ENCODE results near the gene MSH5. TPM values are rescaled to one million over a fixed set of nuclear protein-coding genes. Genes with fewer than 3 reads are reported as not detected.

The MSH5 gene
- total RNA-seq, 4 donors from 2014 or later = 4.0 to 6.4 (median 4.5) TPM

GRCh38 chr6:31811645-31812044 is 71.8 kb downstream of the MSH5 start:
- TF ChIP-seq, protein P1, sequence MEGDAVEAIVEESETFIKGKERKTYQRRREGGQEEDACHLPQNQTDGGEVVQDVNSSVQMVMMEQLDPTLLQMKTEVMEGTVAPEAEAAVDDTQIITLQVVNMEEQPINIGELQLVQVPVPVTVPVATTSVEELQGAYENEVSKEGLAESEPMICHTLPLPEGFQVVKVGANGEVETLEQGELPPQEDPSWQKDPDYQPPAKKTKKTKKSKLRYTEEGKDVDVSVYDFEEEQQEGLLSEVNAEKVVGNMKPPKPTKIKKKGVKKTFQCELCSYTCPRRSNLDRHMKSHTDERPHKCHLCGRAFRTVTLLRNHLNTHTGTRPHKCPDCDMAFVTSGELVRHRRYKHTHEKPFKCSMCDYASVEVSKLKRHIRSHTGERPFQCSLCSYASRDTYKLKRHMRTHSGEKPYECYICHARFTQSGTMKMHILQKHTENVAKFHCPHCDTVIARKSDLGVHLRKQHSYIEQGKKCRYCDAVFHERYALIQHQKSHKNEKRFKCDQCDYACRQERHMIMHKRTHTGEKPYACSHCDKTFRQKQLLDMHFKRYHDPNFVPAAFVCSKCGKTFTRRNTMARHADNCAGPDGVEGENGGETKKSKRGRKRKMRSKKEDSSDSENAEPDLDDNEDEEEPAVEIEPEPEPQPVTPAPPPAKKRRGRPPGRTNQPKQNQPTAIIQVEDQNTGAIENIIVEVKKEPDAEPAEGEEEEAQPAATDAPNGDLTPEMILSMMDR (IDR thresholded peaks at IDR 0.05) = no peak
- no peak for TF ChIP-seq POLR2A (IDR thresholded peaks at IDR 0.05; ENCODE audit: low read depth)
- TF ChIP-seq EP300 (IDR thresholded peaks at IDR 0.05) = no peak
- no peak for TF ChIP-seq POLR2AphosphoS5 (IDR thresholded peaks at IDR 0.05)

More at GRCh38 chr6:31811645-31812044, 71.8 kb downstream of the MSH5 start:
- intact Hi-C loops (cut with DNase I) = no loop called here
- H3K9me3 ChIP-seq = no peaks in the 10 kb centered on the region
- no peak overlapping the region for H3K4me3 ChIP-seq
- DNase-seq (ENCODE audit: extremely low spot score) = no peak
- no peaks in the 10 kb centered on the region for H3K27me3 ChIP-seq
- peaks cover 15 to 24% (median 23%) of the 10 kb centered on the region in 4 donors for H3K4me1 ChIP-seq
- no peak overlapping the region for H3K27ac ChIP-seq (replicated peaks in 1 of 4)
- WGBS = 97% methylated on average over 5 of the region's 12 CpGs
- peaks cover 0 to 6% (median 0%) of the 10 kb centered on the region in 4 donors for H3K36me3 ChIP-seq

Small RNA genes lying within 50 kb of the gene (small RNA-seq; reads per million reads assigned to genes)
- gene LY6G6D (0 reads per million in 3 donors), gene MIR4646 (0 to 0.17 (median 0) reads per million in 3 donors), gene MSH5-SAPCD1 (0 reads per million in 3 donors), gene RF00019 (0 reads per million in 3 donors), gene RNU6-850P (0 reads per million in 3 donors), gene SAPCD1 (0 reads per million in 3 donors)

Other genes with a start within 250 kb of the MSH5 start
- gene MICB, start 241.9 kb upstream of the MSH5 start, total RNA-seq = 1 to 10 TPM in 2 of 4 donors, under 1 TPM in 2; 0.46 to 2.9 (median 1.7) TPM
- not detected for gene MCCD1, start 211.0 kb upstream of the MSH5 start, total RNA-seq
- 100 to 1,000 TPM; 186 to 257 (median 213) TPM for gene DDX39B, start 198.0 kb upstream of the MSH5 start, total RNA-seq
- 1 to 10 TPM; 2.0 to 5.0 (median 2.2) TPM for gene ATP6V1G2, start 193.4 kb upstream of the MSH5 start, total RNA-seq
- gene NFKBIL1, start 192.4 kb upstream of the MSH5 start, total RNA-seq = 10 to 100 TPM; 24.4 to 42.6 (median 29.6) TPM
- gene LTA, start 167.7 kb upstream of the MSH5 start, total RNA-seq = not detected
- gene TNF, start 164.4 kb upstream of the MSH5 start, total RNA-seq = 1 to 10 TPM in 1 of 4 donors, under 1 TPM in 1, not detected in 2; 0.17 to 1.5 TPM
- 1 to 10 TPM in 1 of 4 donors, under 1 TPM in 1, not detected in 2; 0.57 to 1.5 TPM for gene LTB, start 157.6 kb upstream of the MSH5 start, total RNA-seq
- 1 to 10 TPM; 1.9 to 9.3 (median 6.8) TPM for gene LST1, start 153.7 kb upstream of the MSH5 start, total RNA-seq
- gene NCR3, start 147.0 kb upstream of the MSH5 start, total RNA-seq = not detected
- 10 to 100 TPM in 3 of 4 donors, 1 to 10 TPM in 1; 9.4 to 41.9 (median 14.4) TPM for gene AIF1, start 124.8 kb upstream of the MSH5 start, total RNA-seq
- gene PRRC2A, start 119.3 kb upstream of the MSH5 start, total RNA-seq = 100 to 1,000 TPM in 2 of 4 donors, 10 to 100 TPM in 2; 68.8 to 138 (median 89.2) TPM
- 100 to 1,000 TPM; 173 to 283 (median 217) TPM for gene BAG6, start 87.3 kb upstream of the MSH5 start, total RNA-seq
- gene APOM, start 84.1 kb upstream of the MSH5 start, total RNA-seq = 1 to 10 TPM; 1.5 to 3.3 (median 2.0) TPM
- gene C6orf47, start 79.2 kb upstream of the MSH5 start, total RNA-seq = 10 to 100 TPM; 24.5 to 39.6 (median 34.0) TPM
- gene GPANK1, start 75.0 kb upstream of the MSH5 start, total RNA-seq = 10 to 100 TPM; 15.8 to 21.0 (median 19.4) TPM
- gene CSNK2B, start 73.9 kb upstream of the MSH5 start, total RNA-seq = 100 to 1,000 TPM; 132 to 188 (median 153) TPM
- 1 to 10 TPM; 2.9 to 4.0 (median 3.2) TPM for gene LY6G5B, start 70.0 kb upstream of the MSH5 start, total RNA-seq
- 1 to 10 TPM in 2 of 4 donors, not detected in 2; 2.0 to 2.9 TPM for gene LY6G5C, start 58.9 kb upstream of the MSH5 start, total RNA-seq
- gene ABHD16A, start 36.7 kb upstream of the MSH5 start, total RNA-seq = 10 to 100 TPM; 44.9 to 57.9 (median 52.8) TPM
- gene LY6G6F, start 33.1 kb upstream of the MSH5 start, total RNA-seq = not detected
- not detected for gene LY6G6D, start 24.7 kb upstream of the MSH5 start, total RNA-seq
- gene LY6G6C, start 18.3 kb upstream of the MSH5 start, total RNA-seq = not detected
- not detected for gene MPIG6B, start 16.6 kb upstream of the MSH5 start, total RNA-seq
- 100 to 1,000 TPM in 2 of 4 donors, 10 to 100 TPM in 2; 78.1 to 119 (median 100) TPM for gene DDAH2, start 10.7 kb upstream of the MSH5 start, total RNA-seq
- 100 to 1,000 TPM; 208 to 379 (median 290) TPM for gene CLIC1, start 3.5 kb upstream of the MSH5 start, total RNA-seq
- gene SAPCD1, start 22.7 kb downstream of the MSH5 start, total RNA-seq = under 1 TPM in 1 of 4 donors, not detected in 3; 0.83 TPM
- gene VWA7, start 37.3 kb downstream of the MSH5 start, total RNA-seq = under 1 TPM in 3 of 4 donors, not detected in 1; 0.40 to 0.50 (median 0.45) TPM
- 10 to 100 TPM; 25.0 to 53.2 (median 34.8) TPM for gene VARS1, start 55.7 kb downstream of the MSH5 start, total RNA-seq
- 10 to 100 TPM; 24.2 to 41.5 (median 32.9) TPM for gene LSM2, start 67.0 kb downstream of the MSH5 start, total RNA-seq
- 1 to 10 TPM; 1.2 to 3.7 (median 2.6) TPM for gene HSPA1L, start 75.3 kb downstream of the MSH5 start, total RNA-seq
- gene HSPA1A, start 75.5 kb downstream of the MSH5 start, total RNA-seq = 100 to 1,000 TPM; 235 to 451 (median 370) TPM
- 100 to 1,000 TPM; 120 to 315 (median 274) TPM for gene HSPA1B, start 87.7 kb downstream of the MSH5 start, total RNA-seq
- gene NEU1, start 122.8 kb downstream of the MSH5 start, total RNA-seq = 10 to 100 TPM; 24.9 to 39.6 (median 34.9) TPM
- under 1 TPM in 2 of 4 donors, not detected in 2; 0.19 to 0.80 TPM for gene SLC44A4, start 139.0 kb downstream of the MSH5 start, total RNA-seq
- 10 to 100 TPM; 25.7 to 48.4 (median 38.1) TPM for gene EHMT2, start 157.7 kb downstream of the MSH5 start, total RNA-seq
- 1 to 10 TPM in 3 of 4 donors, under 1 TPM in 1; 0.66 to 2.5 (median 1.6) TPM for gene ZBTB12, start 162.1 kb downstream of the MSH5 start, total RNA-seq
- gene C2, start 187.7 kb downstream of the MSH5 start, total RNA-seq = 10 to 100 TPM in 3 of 4 donors, 1 to 10 TPM in 1; 10.0 to 15.4 (median 12.6) TPM
- 10 to 100 TPM; 11.6 to 28.7 (median 12.7) TPM for gene CFB, start 206.1 kb downstream of the MSH5 start, total RNA-seq
- gene NELFE, start 219.0 kb downstream of the MSH5 start, total RNA-seq = 10 to 100 TPM; 79.3 to 81.7 (median 81.1) TPM
- gene SKIC2, start 219.2 kb downstream of the MSH5 start, total RNA-seq = 10 to 100 TPM; 23.3 to 33.2 (median 28.5) TPM
- gene DXO, start 232.1 kb downstream of the MSH5 start, total RNA-seq = 10 to 100 TPM; 12.9 to 18.4 (median 15.9) TPM
- gene C4A, start 242.1 kb downstream of the MSH5 start, total RNA-seq = 100 to 1,000 TPM in 2 of 4 donors, 10 to 100 TPM in 2; 31.6 to 187 (median 98.2) TPM

Measured in esophagus muscularis mucosa (tissue), 4 donors.